ENCODE data around the gene RBM4.
A peak's percentile ranks its signal among the peaks of the same experiment; 100 is the strongest.
"Not testable (repeated sequence)": the region's sequence is repeated elsewhere in the genome, so short reads cannot be mapped to it uniquely, and the experiment has no call there.

The RBM4 gene

DNA sequence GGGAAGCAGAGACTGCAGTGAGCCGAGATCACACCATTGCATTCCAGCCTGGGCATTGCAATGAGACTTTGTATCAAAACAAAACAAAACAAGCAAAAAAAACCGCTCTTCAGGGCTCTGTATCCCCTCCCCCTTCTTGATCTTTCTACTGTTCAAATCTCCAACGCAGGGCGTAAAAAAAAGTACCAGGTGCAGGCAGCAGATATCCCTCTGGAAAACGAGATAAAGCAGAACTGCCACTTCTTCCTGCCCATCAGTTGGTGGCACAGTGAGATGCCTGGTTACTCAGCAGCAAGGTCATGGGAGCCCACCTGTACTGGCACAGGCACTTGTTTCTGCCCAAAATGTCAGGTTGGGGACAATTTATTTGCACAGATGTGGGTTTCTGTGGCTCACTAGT is 34.3 kb upstream of the RBM4 start:
- no peak overlapping the region for H3K4me3 ChIP-seq
- H3K27me3 ChIP-seq (ENCODE audit: low read depth): no peaks in the 10 kb centered on the region
- in situ Hi-C loops (cut with MboI; ENCODE audit: low sequenced_read_pairs): no loop called here
- DNase-seq (ENCODE audit: low spot score in 2 of 2): no peak
- H3K4me1 ChIP-seq: no peaks in the 10 kb centered on the region
- no peaks in the 10 kb centered on the region for H3K9me3 ChIP-seq
- peaks cover 32% of the 10 kb centered on the region for H3K36me3 ChIP-seq (replicated peaks)

DNA sequence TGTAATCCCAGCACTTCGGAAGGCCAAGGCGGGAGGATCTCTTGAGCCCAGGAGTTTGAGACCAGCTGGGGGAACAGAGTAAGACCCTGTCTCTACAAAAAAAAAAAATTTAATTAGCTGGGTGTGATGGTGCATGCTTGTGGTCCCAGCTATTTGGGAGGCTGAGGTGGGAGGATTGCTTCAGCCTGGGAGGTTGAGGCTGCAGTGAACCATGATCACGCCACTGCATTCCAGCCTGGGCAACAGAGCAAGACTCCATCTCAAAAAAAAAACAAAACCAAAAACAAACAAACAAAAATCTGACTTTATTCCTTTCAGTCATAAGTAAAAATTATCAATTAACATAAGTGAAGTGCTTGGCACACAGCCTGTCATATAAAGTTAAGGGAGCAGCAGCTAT is 31.9 kb upstream of the RBM4 start:
- H3K27me3 ChIP-seq (ENCODE audit: low read depth); in situ Hi-C loops (cut with MboI; ENCODE audit: low sequenced_read_pairs); H3K4me1 ChIP-seq; H3K9me3 ChIP-seq; H3K4me3 ChIP-seq; DNase-seq (ENCODE audit: low spot score in 2 of 2): not testable (repeated sequence)
- H3K36me3 ChIP-seq (replicated peaks): peaks cover 18% of the 10 kb centered on the region

DNA sequence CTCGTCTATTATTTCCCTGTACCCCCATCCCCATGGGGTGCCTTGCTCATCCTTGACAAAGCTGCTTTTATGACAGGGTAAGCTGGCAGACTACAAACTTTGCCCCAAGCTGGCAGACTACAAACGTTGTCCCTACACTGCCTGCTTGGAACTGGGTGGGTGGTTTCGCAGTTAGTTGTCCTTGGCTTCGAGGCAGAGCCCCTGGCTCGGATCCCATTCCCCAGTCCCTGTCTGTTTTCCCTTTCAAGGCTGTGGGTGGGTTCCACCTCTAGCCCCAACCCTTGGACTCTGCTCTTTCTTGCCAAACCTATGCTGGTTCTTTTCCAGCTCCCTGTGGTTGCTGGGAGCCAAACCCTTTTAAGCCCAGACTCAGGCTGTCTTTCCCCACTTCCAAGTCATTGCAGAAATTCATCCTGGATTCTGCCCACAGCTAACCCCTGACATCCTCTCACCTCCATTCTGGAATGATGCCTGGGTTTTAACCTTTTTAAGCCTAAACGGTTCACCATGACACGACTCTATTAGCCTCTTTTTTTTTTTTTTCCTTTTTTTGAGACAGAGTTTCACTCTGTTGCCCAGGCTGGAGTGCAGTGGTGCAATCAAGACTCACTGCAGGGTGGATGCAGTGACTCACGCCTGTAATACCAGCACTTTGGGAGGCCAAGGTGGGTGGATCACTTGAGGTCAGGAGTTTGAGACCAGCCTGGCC is 31.2 kb upstream of the RBM4 start:
- no peaks in the 10 kb centered on the region for H3K4me1 ChIP-seq
- H3K36me3 ChIP-seq (replicated peaks): peaks cover 18% of the 10 kb centered on the region
- no peaks in the 10 kb centered on the region for H3K27me3 ChIP-seq (ENCODE audit: low read depth)
- H3K9me3 ChIP-seq: no peaks in the 10 kb centered on the region
- in situ Hi-C loops (cut with MboI; ENCODE audit: low sequenced_read_pairs): no loop called here
- no peak for DNase-seq (ENCODE audit: low spot score in 2 of 2)
- H3K4me3 ChIP-seq: no peak overlapping the region

DNA sequence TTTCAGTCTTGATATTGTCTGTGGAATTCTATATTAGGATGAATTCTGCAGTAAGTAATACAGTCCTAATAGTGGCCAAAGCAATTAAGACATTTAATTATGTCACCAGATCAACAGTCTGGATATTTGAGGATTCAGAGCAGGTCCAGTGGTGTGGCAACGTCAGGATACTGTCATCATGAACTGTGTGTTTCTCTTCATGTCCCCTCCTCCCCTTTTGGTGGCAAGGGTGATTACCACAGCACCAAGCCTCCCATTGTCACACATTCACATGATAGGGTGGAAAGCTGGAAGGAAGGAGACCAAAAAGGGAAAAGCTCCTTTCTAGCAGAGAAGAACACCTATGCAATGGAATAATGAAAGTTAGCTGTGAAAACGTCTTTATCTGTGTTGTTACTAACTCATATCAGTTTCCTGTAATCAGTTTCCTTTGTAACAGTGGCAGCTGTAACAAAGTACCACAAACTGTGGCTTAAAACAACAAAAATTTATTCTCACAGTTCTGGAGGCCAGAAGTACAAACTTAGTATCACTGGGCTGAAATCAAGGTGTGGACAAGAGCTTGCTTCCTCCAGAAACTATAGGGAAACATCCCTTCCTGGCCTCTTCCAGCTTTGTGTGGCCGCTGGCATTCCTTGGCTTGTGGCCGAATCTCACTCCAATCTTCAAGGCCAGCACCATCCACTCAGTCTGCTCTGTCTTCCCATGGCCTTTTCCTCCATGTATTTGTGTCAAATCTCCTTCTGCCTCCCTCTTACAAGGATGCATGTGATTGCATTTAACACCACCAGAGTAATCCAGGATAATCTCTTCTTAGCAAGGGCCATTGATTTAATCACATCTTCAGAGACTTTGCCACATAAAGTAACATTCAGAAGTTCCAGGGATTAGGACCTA is 28.5 kb upstream of the RBM4 start:
- Histone ChIP-seq H3K36me3 (replicated peaks) (peaks cover 11% of the 10 kb centered on the region), H3K4me1 (no peaks in the 10 kb centered on the region), H3K4me3 (no peak overlapping the region), H3K9me3 (no peaks in the 10 kb centered on the region), H3K27me3 (ENCODE audit: low read depth) (no peaks in the 10 kb centered on the region)
- in situ Hi-C loops (cut with MboI; ENCODE audit: low sequenced_read_pairs): no loop called here
- no peak for DNase-seq (ENCODE audit: low spot score in 2 of 2)

DNA sequence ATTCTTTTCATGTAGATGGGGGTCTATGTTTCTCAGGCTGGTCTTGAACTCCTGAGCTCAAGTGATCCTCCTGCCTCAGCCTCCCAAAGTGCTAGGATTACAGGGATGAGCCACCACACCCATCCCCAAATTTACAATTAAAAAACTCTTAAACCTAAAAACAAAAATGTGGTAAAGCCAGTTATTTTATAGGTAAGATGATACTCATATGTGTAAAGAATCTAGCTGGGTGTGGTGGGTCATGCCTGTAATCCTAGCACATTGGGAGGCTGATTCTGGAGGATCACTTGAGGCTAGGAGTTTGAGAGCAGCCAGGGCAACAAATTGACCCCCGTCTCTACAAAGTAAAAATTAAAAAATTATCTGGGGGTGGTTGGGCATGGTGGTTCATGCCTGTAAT is 26.0 kb upstream of the RBM4 start:
- DNase-seq (ENCODE audit: low spot score in 2 of 2): no peak
- Histone ChIP-seq H3K9me3 (no peaks in the 10 kb centered on the region), H3K4me3 (no peak overlapping the region), H3K4me1 (peaks cover 6% of the 10 kb centered on the region), H3K36me3 (replicated peaks) (peaks cover 9% of the 10 kb centered on the region), H3K27me3 (ENCODE audit: low read depth) (no peaks in the 10 kb centered on the region)
- in situ Hi-C loops (cut with MboI; ENCODE audit: low sequenced_read_pairs): no loop called here

DNA sequence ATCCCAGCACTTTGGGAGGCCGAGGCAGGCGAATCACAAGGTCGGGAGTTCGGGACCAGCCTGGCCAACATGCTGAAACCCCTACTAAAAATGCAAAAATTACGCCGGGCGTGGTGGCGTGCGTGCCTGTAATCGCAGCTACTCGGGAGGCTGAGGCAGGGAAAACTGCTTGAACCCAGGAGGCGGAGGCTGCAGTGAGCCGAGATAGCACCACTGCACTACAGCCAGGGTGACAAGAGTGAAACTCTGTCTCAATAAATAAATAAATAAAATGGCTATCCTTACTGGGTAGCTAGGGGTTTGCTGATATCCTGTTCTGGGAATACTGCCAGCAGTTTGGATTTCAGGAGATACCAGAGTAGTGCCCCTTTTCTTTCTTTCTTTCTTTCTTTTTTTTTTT is 24.4 kb upstream of the RBM4 start:
- in situ Hi-C loops (cut with MboI; ENCODE audit: low sequenced_read_pairs): no loop called here
- Histone ChIP-seq H3K9me3 (no peaks in the 10 kb centered on the region), H3K4me3 (no peak overlapping the region), H3K4me1 (peaks cover 10% of the 10 kb centered on the region), H3K27me3 (ENCODE audit: low read depth) (no peaks in the 10 kb centered on the region), H3K36me3 (replicated peaks) (peaks cover 24% of the 10 kb centered on the region)
- DNase-seq (ENCODE audit: low spot score in 2 of 2): no peak

DNA sequence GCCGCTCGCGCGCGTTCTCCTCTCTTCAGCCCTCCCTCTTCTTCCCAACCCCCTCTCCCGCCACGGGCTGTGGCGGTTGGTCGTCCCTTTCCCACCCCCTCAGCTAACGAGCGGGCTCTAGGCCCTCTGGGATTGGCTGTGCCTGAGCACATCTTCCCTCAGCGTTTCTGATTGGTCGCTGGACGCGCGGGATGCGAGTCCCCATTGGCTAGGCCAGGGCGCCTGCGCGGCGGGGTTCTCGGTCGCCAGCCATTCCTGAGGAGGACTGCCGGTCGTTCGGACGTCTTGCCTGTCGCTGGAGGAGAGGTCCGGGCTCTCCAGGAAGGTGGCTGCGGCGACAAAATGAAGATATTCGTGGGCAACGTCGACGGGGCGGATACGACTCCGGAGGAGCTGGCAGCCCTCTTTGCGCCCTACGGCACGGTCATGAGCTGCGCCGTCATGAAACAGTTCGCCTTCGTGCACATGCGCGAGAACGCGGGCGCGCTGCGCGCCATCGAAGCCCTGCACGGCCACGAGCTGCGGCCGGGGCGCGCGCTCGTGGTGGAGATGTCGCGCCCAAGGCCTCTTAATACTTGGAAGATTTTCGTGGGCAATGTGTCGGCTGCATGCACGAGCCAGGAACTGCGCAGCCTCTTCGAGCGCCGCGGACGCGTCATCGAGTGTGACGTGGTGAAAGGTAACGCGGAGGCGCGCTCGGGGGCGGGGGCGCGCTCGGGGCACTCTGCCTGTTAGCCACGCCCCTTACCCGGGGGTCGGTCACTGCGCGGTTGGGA is 21.9 kb upstream of the RBM4 start, which contains the start of gene RBM14:
TSS of gene RBM14 (plus strand) at position 252 of the 776 bp plus-strand sequence. CDS start at position 343, 91 bp downstream.
- peaks cover 22% of the 10 kb centered on the region for H3K4me1 ChIP-seq
- in situ Hi-C loops (cut with MboI; ENCODE audit: low sequenced_read_pairs): no loop called here

DNA sequence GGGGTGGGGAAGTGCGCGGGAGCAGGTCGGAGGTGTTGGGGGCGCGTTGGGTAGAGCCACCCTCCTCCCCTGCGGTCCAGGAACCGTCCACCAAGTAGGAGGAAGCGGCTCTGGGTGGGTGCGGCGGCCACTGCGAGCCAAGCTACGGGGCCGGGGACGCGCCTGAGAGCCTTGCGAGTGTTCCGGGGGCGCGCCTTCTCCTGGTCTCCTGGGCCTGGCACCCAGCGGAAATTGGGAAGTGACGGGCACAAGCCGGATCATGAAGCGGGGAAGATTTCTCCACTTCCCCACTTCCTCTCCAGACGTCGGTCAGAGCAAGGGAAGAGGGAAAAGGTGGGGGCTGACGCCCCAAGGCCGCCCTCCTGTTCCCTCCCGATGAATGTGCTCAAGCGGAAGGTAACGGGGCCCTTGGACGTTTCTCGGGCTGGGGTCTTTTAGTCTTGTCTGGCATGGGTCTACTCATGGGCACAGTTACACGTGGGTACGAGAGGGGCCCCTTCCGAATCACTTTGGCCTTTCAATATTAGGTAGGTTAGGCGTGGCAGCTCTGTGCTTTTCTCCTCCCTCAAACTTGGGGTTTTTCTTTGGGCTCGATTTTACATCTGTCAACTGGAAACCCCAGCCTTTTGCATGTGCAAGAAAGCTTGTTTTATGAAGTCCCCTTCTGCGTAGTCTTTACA is 21.2 kb upstream of the RBM4 start:
- peak overlapping the region; percentile 100 for H3K4me3 ChIP-seq
- DNase-seq (ENCODE audit: low spot score in 2 of 2): no peak
- H3K36me3 ChIP-seq (replicated peaks): peaks cover 52% of the 10 kb centered on the region

More for the DNA sequence above, 21.9 kb upstream of the RBM4 start, which contains the start of gene RBM14:
- H3K4me3 ChIP-seq: peak within 1 kb of the TSS; percentile 100
- no peaks in the 10 kb centered on the region for H3K9me3 ChIP-seq
- H3K27me3 ChIP-seq (ENCODE audit: low read depth): no peaks in the 10 kb centered on the region
- peak; percentile 98 to 100 for DNase-seq (ENCODE audit: low spot score in 2 of 2)
- H3K36me3 ChIP-seq (replicated peaks): peaks cover 47% of the 10 kb centered on the region

DNA sequence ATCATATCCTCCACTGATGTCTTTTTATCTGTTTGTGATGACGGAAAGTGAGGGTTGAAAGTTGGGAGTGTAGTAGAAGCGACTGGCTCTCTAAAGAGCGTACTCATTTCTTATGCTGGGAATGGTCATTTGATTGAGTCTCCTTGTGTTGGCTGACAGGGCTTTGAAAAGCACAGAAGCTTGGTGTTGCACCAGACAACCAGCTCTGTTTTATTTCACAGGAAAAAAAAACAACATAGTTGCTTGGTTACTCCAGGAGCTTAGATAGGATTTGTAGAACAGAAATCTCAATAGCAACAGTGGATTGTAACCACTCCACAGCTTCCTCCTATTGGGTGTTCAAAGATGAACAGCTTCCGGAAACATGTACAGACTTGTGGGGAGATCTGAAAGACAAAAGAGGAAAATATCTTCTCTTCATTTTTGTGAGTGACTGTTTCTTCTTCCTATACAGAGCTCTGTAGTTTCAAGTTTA is 19.4 kb upstream of the RBM4 start:
- peak overlapping the region; percentile 100 for H3K4me3 ChIP-seq
- in situ Hi-C loops (cut with MboI; ENCODE audit: low sequenced_read_pairs): no loop called here
- DNase-seq (ENCODE audit: low spot score in 2 of 2): peak; percentile 42 to 69
- no peaks in the 10 kb centered on the region for H3K9me3 ChIP-seq
- peaks cover 70% of the 10 kb centered on the region for H3K36me3 ChIP-seq (replicated peaks)
- peaks cover 23% of the 10 kb centered on the region for H3K4me1 ChIP-seq
- H3K27me3 ChIP-seq (ENCODE audit: low read depth): no peaks in the 10 kb centered on the region

More for the DNA sequence above, 21.2 kb upstream of the RBM4 start:
- in situ Hi-C loops (cut with MboI; ENCODE audit: low sequenced_read_pairs): no loop called here
- Histone ChIP-seq H3K9me3 (no peaks in the 10 kb centered on the region), H3K27me3 (ENCODE audit: low read depth) (no peaks in the 10 kb centered on the region), H3K4me1 (peaks cover 23% of the 10 kb centered on the region)

DNA sequence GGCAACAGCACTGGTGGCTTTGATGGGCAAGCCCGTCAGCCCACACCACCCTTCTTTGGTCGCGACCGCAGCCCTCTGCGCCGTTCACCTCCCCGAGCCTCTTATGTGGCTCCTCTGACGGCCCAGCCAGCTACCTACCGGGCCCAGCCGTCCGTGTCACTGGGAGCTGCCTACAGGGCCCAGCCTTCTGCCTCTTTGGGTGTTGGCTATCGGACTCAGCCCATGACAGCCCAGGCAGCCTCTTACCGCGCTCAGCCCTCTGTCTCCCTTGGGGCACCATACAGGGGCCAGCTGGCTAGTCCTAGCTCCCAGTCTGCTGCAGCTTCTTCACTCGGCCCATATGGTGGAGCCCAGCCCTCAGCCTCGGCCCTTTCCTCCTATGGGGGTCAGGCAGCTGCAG is 14.1 kb upstream of the RBM4 start:
- Histone ChIP-seq H3K4me1 (peaks cover 12% of the 10 kb centered on the region), H3K4me3 (no peak overlapping the region), H3K27me3 (ENCODE audit: low read depth) (no peaks in the 10 kb centered on the region), H3K9me3 (no peaks in the 10 kb centered on the region), H3K36me3 (replicated peaks) (peaks cover 96% of the 10 kb centered on the region)
- in situ Hi-C loops (cut with MboI; ENCODE audit: low sequenced_read_pairs): no loop called here
- no peak for DNase-seq (ENCODE audit: low spot score in 2 of 2)

DNA sequence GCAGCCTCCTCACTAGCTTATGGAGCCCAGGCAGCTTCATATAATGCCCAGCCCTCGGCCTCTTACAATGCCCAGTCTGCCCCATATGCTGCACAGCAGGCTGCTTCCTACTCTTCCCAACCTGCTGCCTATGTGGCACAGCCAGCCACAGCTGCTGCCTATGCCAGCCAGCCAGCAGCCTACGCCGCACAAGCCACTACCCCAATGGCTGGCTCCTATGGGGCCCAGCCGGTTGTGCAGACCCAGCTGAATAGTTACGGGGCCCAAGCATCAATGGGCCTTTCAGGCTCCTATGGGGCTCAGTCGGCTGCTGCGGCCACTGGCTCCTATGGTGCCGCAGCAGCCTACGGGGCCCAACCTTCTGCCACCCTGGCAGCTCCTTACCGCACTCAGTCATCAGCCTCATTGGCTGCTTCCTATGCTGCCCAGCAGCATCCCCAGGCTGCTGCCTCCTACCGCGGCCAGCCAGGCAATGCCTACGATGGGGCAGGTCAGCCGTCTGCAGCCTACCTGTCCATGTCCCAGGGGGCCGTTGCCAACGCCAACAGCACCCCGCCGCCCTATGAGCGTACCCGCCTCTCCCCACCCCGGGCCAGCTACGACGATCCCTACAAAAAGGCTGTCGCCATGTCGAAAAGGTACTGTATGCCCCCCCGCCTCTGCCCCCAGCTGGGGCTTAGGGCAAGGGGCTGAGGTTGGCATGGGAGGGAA is 13.3 kb upstream of the RBM4 start:
- no peak for DNase-seq (ENCODE audit: low spot score in 2 of 2)
- Histone ChIP-seq H3K4me1 (peaks cover 7% of the 10 kb centered on the region), H3K4me3 (no peak overlapping the region), H3K27me3 (ENCODE audit: low read depth) (no peaks in the 10 kb centered on the region), H3K36me3 (replicated peaks) (peaks cover 96% of the 10 kb centered on the region), H3K9me3 (no peaks in the 10 kb centered on the region)
- in situ Hi-C loops (cut with MboI; ENCODE audit: low sequenced_read_pairs): no loop called here

DNA sequence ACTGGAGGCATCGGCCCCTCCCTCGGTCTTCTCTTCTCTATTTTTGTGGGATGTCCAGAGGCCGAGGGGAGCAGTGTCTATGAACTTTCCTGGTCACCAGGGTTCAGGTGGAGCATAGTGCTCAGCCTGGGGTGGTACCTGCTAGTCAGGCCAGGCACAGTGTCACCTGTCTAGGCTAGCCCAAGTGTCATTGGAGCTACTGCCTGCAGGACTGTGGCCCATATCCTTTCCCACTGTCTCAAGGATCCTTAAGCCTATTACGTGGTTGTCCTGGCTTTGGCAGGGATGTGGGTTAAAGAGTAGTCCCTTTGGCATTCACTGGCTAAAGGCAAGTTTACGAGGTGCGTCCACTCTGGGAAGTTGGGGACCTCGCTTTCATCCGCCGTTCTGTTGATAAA is 12.8 kb upstream of the RBM4 start:
- no peaks in the 10 kb centered on the region for H3K27me3 ChIP-seq (ENCODE audit: low read depth)
- no peaks in the 10 kb centered on the region for H3K9me3 ChIP-seq
- in situ Hi-C loops (cut with MboI; ENCODE audit: low sequenced_read_pairs): no loop called here
- no peak for DNase-seq (ENCODE audit: low spot score in 2 of 2)
- H3K4me3 ChIP-seq: no peak overlapping the region
- H3K4me1 ChIP-seq: peaks cover 5% of the 10 kb centered on the region
- H3K36me3 ChIP-seq (replicated peaks): peaks cover 96% of the 10 kb centered on the region

DNA sequence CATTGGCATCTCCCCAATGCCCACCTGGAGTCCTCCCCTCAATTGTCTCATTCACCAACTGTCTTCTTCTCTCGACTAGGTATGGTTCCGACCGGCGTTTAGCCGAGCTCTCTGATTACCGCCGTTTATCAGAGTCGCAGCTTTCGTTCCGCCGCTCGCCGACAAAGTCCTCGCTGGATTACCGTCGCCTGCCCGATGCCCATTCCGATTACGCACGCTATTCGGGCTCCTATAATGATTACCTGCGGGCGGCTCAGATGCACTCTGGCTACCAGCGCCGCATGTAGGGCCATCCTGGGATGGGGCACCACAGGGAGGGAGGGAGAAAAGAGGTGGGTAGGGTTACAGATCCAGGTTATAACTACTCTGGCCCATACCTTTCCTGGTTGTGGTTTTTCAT is 12.1 kb upstream of the RBM4 start:
- Histone ChIP-seq H3K36me3 (replicated peaks) (peaks cover 92% of the 10 kb centered on the region), H3K4me1 (peaks cover 3% of the 10 kb centered on the region), H3K4me3 (no peak overlapping the region), H3K9me3 (no peaks in the 10 kb centered on the region), H3K27me3 (ENCODE audit: low read depth) (no peaks in the 10 kb centered on the region)
- in situ Hi-C loops (cut with MboI; ENCODE audit: low sequenced_read_pairs): no loop called here
- no peak for DNase-seq (ENCODE audit: low spot score in 2 of 2)
